ENCODE data around the gene JAGN1. TPM values are rescaled to one million over a fixed set of nuclear protein-coding genes. Genes with fewer than 3 reads are reported as not detected.

The JAGN1 gene
- polyA plus RNA-seq, 1 of the 3 experiments (the other 2 are of a cell fraction): 41.6 TPM

DNA sequence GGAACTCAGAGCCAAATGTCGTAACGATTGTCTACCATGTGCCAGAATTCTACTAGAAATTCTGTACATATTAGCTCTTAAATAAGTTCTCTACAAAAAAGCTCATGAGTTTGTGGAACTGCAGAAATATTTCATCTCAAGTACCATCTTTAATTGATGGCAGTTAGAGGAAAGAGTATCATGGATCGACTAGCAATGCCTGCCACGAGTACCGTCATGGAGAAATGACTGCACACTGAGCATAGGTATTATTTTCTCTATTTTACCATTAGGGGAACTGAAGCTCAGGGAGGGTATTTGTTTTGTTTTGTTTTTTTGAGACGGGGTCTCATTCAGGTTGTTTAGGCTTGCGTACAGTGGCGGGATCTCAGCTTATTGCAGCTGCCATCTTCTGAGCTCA, 49.4 kb upstream of the JAGN1 start (continued):
- no peak for TF ChIP-seq REST (IDR thresholded peaks at IDR 0.05; ENCODE audit: low read depth, low read length)
- TF ChIP-seq, protein P1, sequence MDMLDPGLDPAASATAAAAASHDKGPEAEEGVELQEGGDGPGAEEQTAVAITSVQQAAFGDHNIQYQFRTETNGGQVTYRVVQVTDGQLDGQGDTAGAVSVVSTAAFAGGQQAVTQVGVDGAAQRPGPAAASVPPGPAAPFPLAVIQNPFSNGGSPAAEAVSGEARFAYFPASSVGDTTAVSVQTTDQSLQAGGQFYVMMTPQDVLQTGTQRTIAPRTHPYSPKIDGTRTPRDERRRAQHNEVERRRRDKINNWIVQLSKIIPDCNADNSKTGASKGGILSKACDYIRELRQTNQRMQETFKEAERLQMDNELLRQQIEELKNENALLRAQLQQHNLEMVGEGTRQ (IDR thresholded peaks at IDR 0.05; ENCODE audit: borderline replicate concordance, low read depth, low read length): no peak
- no peak for TF ChIP-seq ELF1 (IDR thresholded peaks at IDR 0.05)
- no peak for TF ChIP-seq RAD21 (IDR thresholded peaks at IDR 0.05; ENCODE audit: low read length)
- TF ChIP-seq TCF12 (IDR thresholded peaks at IDR 0.05): no peak
- TF ChIP-seq CHD2 (IDR thresholded peaks at IDR 0.05; ENCODE audit: low read length, partially characterized antibody): no peak
- no peak for TF ChIP-seq POLR2AphosphoS5 (IDR thresholded peaks at IDR 0.05; ENCODE audit: low read depth, low read length)
- TF ChIP-seq SMC3 (IDR thresholded peaks at IDR 0.05; ENCODE audit: low read depth, low read length): no peak

- H3K4me2 ChIP-seq: peak within 1 kb of the TSS; percentile 94
- peak within 1 kb of the TSS; percentile 98 for H2AFZ ChIP-seq (ENCODE audit: low read depth)
- no peaks in the 10 kb centered on the region for H3K9me2 ChIP-seq
- TF ChIP-seq USF1 (IDR thresholded peaks at IDR 0.05; ENCODE audit: borderline replicate concordance, low read depth) (no peak), NRF1 (IDR thresholded peaks at IDR 0.05; ENCODE audit: low read depth, low read length) (peak; percentile 80), SMC3 (IDR thresholded peaks at IDR 0.05; ENCODE audit: low read depth, low read length) (no peak), ELF1 (IDR thresholded peaks at IDR 0.05) (peak; percentile 54; the same call in 1 of the 2 replicates), POLR2AphosphoS5 (IDR thresholded peaks at IDR 0.05; ENCODE audit: low read depth, low read length) (peak; percentile 86), GABPA (IDR thresholded peaks at IDR 0.05; ENCODE audit: low read depth) (peak; percentile 59), TAF1 (IDR thresholded peaks at IDR 0.05; ENCODE audit: borderline replicate concordance, low read depth, low read length) (peak; percentile 53; the same call in 1 of the 2 replicates), CHD2 (IDR thresholded peaks at IDR 0.05; ENCODE audit: low read length, partially characterized antibody) (peak; percentile 49), MXI1 (IDR thresholded peaks at IDR 0.05; ENCODE audit: low read depth, low read length) (peak; percentile 58; the same call in 1 of the 2 replicates), NFIC (IDR thresholded peaks at IDR 0.05; ENCODE audit: borderline replicate concordance) (0 out of 2 replicates have a peak, but pooled peaks have one; percentile 8), EZH2phosphoT487 (IDR thresholded peaks at IDR 0.05; ENCODE audit: borderline replicate concordance, low read depth) (no peak)
- TF ChIP-seq, protein P2, sequence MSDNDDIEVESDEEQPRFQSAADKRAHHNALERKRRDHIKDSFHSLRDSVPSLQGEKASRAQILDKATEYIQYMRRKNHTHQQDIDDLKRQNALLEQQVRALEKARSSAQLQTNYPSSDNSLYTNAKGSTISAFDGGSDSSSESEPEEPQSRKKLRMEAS (IDR thresholded peaks at IDR 0.05; ENCODE audit: low read depth): peak; percentile 40; the same call in 1 of the 2 replicates
- TF ChIP-seq, protein P3, sequence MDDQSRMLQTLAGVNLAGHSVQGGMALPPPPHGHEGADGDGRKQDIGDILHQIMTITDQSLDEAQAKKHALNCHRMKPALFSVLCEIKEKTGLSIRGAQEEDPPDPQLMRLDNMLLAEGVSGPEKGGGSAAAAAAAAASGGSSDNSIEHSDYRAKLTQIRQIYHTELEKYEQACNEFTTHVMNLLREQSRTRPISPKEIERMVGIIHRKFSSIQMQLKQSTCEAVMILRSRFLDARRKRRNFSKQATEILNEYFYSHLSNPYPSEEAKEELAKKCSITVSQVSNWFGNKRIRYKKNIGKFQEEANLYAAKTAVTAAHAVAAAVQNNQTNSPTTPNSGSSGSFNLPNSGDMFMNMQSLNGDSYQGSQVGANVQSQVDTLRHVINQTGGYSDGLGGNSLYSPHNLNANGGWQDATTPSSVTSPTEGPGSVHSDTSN (IDR thresholded peaks at IDR 0.05): peak; percentile 100
- TF ChIP-seq, protein P4, sequence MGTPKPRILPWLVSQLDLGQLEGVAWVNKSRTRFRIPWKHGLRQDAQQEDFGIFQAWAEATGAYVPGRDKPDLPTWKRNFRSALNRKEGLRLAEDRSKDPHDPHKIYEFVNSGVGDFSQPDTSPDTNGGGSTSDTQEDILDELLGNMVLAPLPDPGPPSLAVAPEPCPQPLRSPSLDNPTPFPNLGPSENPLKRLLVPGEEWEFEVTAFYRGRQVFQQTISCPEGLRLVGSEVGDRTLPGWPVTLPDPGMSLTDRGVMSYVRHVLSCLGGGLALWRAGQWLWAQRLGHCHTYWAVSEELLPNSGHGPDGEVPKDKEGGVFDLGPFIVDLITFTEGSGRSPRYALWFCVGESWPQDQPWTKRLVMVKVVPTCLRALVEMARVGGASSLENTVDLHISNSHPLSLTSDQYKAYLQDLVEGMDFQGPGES (IDR thresholded peaks at IDR 0.05; ENCODE audit: low read depth, low read length): peak; percentile 78
- H3K4me3 ChIP-seq (ENCODE audit: low read depth in 2 of 2, low read length in 1 of 2): peak within 1 kb of the TSS; percentile 74 to 88
- no peaks in the 10 kb centered on the region for H4K20me1 ChIP-seq (ENCODE audit: insufficient read depth)
- peaks cover 3% of the 10 kb centered on the region for H3F3A ChIP-seq (replicated peaks; ENCODE audit: insufficient read depth)
- no peaks in the 10 kb centered on the region for H3K27me3 ChIP-seq (ENCODE audit: insufficient read depth)
- no peaks in the 10 kb centered on the region for H3K9me3 ChIP-seq
- peaks cover 8 to 13% of the 10 kb centered on the region in 2 experiments for H3K36me3 ChIP-seq (replicated peaks in 1 of 2; ENCODE audit: control insufficient read depth in 1 of 2, insufficient read depth in 2 of 2, low read length in 1 of 2)
- POLR2A ChIA-PET: interaction anchor here (0.8 to 1.2 kb wide), 4 partner anchors 47 to 103 kb away, joined by 3 to 4 read pairs (median 4); partner anchors contain the start of genes ARPC4, JAGN1 and TADA3
- H3K9ac ChIP-seq: peak within 1 kb of the TSS; percentile 66
- peaks cover 5% of the 10 kb centered on the region in 2 experiments; a peak in 2 of 4 replicates for H3K4me1 ChIP-seq (ENCODE audit: control insufficient read depth in 1 of 2, insufficient read depth in 2 of 2, low read depth in 1 of 2, low read length in 1 of 2)
- CTCF ChIA-PET: interaction anchor here (1.0 to 3.6 kb wide), 3 partner anchors 16 to 90 kb away, joined by 3 to 10 read pairs (median 4); partner anchors contain the start of gene CRELD1
- DNase-seq: peak; percentile 100
- peaks cover 13% of the 10 kb centered on the region; the same call in 1 of the 2 replicates for H3K79me2 ChIP-seq (ENCODE audit: insufficient read depth)
- H3K27ac ChIP-seq (ENCODE audit: low read depth in 2 of 2, low read length in 1 of 2): peak within 1 kb of the TSS; percentile 58 to 74
- 1% methylated on average over 18 of the region's 42 CpGs for WGBS (ENCODE audit: low lambda C conversion rate)
Measured at GRCh38 chr3:9843715-9844438, 46.5 kb upstream of the JAGN1 start, which contains the start of gene RPUSD3. RPUSD3 (minus strand) TSS chr3:9844008; CDS start chr3:9843990, 18 bp downstream.
